GM18951 (cell line): ENCODE results near the gene CLASP1.
"Not testable (repeated sequence)": the region's sequence is repeated elsewhere in the genome, so short reads cannot be mapped to it uniquely, and the experiment has no call there.

Experiments
- POLR2A ChIP-seq: IDR thresholded peaks from 4 replicates; pipeline ENCODE4 v1.6.1; 2011; ENCODE audit warnings: mild to moderate bottlenecking; ENCODE audit not compliant: insufficient read length, insufficient read depth; ENCODE audit errors: extremely low read depth
- in situ Hi-C: fragments of 300-500 bp; cut with MboI; formaldehyde crosslinking; loops from one replicate; pipeline ENCODE4 v1.12.0; 2022; ENCODE audit warnings: low sequenced_read_pairs, mixed read lengths, inconsistent platforms; ENCODE audit not compliant: unreplicated experiment

Gene CLASP1

GRCh38 chr2:121346859-121347258 lies 302.4 kb downstream of the CLASP1 start:
- no peak for TF ChIP-seq POLR2A
- in situ Hi-C loops: no loop called here

- TF ChIP-seq POLR2A: no peak
- in situ Hi-C loops: no loop called here
These were observed 302.9 kb downstream of the CLASP1 start for GRCh38 chr2:121346407-121346806.

GRCh38 chr2:121345887-121346286 lies 303.4 kb downstream of the CLASP1 start:
- in situ Hi-C loops: no loop called here
- no peak for TF ChIP-seq POLR2A

- in situ Hi-C loops: no loop called here
These were observed 304.2 kb downstream of the CLASP1 start for GRCh38 chr2:121345101-121345500.

GRCh38 chr2:121343828-121344399 lies 305.3 kb downstream of the CLASP1 start:
- in situ Hi-C loops: not testable (repeated sequence)

More at GRCh38 chr2:121345101-121345500, 304.2 kb downstream of the CLASP1 start:
- TF ChIP-seq POLR2A: no peak

GRCh38 chr2:121343191-121343590 lies 306.1 kb downstream of the CLASP1 start:
- in situ Hi-C loops: no loop called here
- TF ChIP-seq POLR2A: no peak

- TF ChIP-seq POLR2A: no peak
These were observed 306.5 kb downstream of the CLASP1 start for GRCh38 chr2:121342751-121343150.

GRCh38 chr2:121340926-121341325 lies 308.3 kb downstream of the CLASP1 start:
- in situ Hi-C loops: no loop called here
- TF ChIP-seq POLR2A: no peak

More at GRCh38 chr2:121342751-121343150, 306.5 kb downstream of the CLASP1 start:
- in situ Hi-C loops: no loop called here

- in situ Hi-C loops: no loop called here
- TF ChIP-seq POLR2A: no peak
These were observed 311.0 kb downstream of the CLASP1 start for GRCh38 chr2:121338281-121338680.

- TF ChIP-seq POLR2A: no peak
- in situ Hi-C loops: no loop called here
These were observed 312.6 kb downstream of the CLASP1 start for GRCh38 chr2:121336528-121337294.

- TF ChIP-seq POLR2A: no peak
- in situ Hi-C loops: no loop called here
These were observed 313.7 kb downstream of the CLASP1 start for GRCh38 chr2:121335294-121336290.

GRCh38 chr2:121334581-121335293 lies 314.5 kb downstream of the CLASP1 start:
- no peak for TF ChIP-seq POLR2A
- in situ Hi-C loops: no loop called here
